GM12878 (cell line): ENCODE results near the gene KIF5C. TPM values are rescaled to one million over a fixed set of nuclear protein-coding genes. Genes with fewer than 3 reads are reported as not detected.

Experiments
- ATAC-seq: fragments of 200-7000 bp; cut with Tn5 transposase; 3 replicates; pipeline ENCODE4 v1.9.1; 2020; ENCODE audit warnings: mild to moderate bottlenecking, moderate library complexity
- BruUV-seq: library from RNA; stranded (reverse); fragments of 400-500 nt; replicated peaks from 2 replicates; lab custom pipeline; 2021; lab: Mats Ljungman, UMichigan
- CTCF ChIA-PET: fragments of 300-600 bp; sonication (Branson Sonifier 250); formaldehyde crosslinking; extraction: SDS; loops from one replicate; lab custom pipeline; 2021; ENCODE audit warnings: inconsistent platforms; lab: Yijun Ruan, JAX
- POLR2A ChIA-PET: fragments of 350-600 bp; formaldehyde crosslinking; extraction: SDS; loops from one replicate; lab custom pipeline; 2021; ENCODE audit warnings: inconsistent platforms; lab: Charles Lee
- RAD21 ChIA-PET: fragments of 300-600 bp; sonication (Branson Sonifier 250); formaldehyde crosslinking; loops from one replicate; lab custom pipeline; 2023; ENCODE audit warnings: antibody characterized with exemption; ENCODE audit not compliant: unreplicated experiment; lab: Charles Lee
- SMC1A ChIA-PET: fragments of 300-600 bp; sonication (Branson Sonifier 250); formaldehyde crosslinking; loops from one replicate; lab custom pipeline; 2023; ENCODE audit not compliant: unreplicated experiment, uncharacterized antibody; lab: Charles Lee
- DNase-seq: peaks from one replicate; pipeline ENCODE4 v3.0.0-alpha.2; 2011; ENCODE audit warnings: low read depth, low spot score
- FAIRE-seq: peaks from 3 replicates; lab custom pipeline; 2011; peaks lifted over from hg19 to GRCh38; lab: Jason Lieb, UNC
- H2AFZ ChIP-seq: 2 replicates; pipeline ENCODE4 v1.6.0; 2011; ENCODE audit warnings: low read depth, low read length, control low read depth; ENCODE audit not compliant: control insufficient read depth
- H3K27ac ChIP-seq: 2 replicates; pipeline ENCODE4 v1.5.1; 2011; ENCODE audit warnings: control low read depth; ENCODE audit not compliant: control insufficient read depth, insufficient read depth
- H3K27me3 ChIP-seq, 2 experiments: replicated peaks in 1 of 2; 2 replicates each; pipeline versions ENCODE4 v1.6.0 to v1.6.1; 2011; ENCODE audit warnings: low read length in 1 of 2; ENCODE audit not compliant: control insufficient read depth in 2 of 2, insufficient read depth in 2 of 2
- H3K36me3 ChIP-seq, 2 experiments: 2 replicates each; pipeline ENCODE4 v1.5.1; 2011; ENCODE audit warnings: low read length in 1 of 2; ENCODE audit not compliant: control insufficient read depth in 2 of 2, insufficient read depth in 2 of 2
- H3K4me1 ChIP-seq: 2 replicates; pipeline ENCODE4 v1.6.1; 2011; ENCODE audit warnings: mild to moderate bottlenecking, low read length, moderate library complexity, mixed read lengths; ENCODE audit not compliant: control insufficient read depth, insufficient read depth
- H3K4me2 ChIP-seq: 2 replicates; pipeline ENCODE4 v1.6.0; 2011; ENCODE audit warnings: control low read depth; ENCODE audit not compliant: control insufficient read depth, insufficient read depth
- H3K4me3 ChIP-seq: fragments of 200-600 bp; sonication (generic); 2 replicates; pipeline ENCODE4 v1.5.1; 2016
- H3K79me2 ChIP-seq: 2 replicates; pipeline ENCODE4 v1.6.0; 2011; ENCODE audit warnings: low read length; ENCODE audit not compliant: control insufficient read depth, insufficient read depth
- H3K9ac ChIP-seq: 2 replicates; pipeline ENCODE4 v1.8.0; 2011; ENCODE audit warnings: low read length, control low read depth, mixed read lengths; ENCODE audit not compliant: control insufficient read depth, insufficient read depth
- H3K9me3 ChIP-seq: replicated peaks from 3 replicates; pipeline ENCODE4 v1.5.1; 2011; ENCODE audit warnings: mild to moderate bottlenecking, low read length; ENCODE audit not compliant: control insufficient read depth, insufficient read depth
- H4K20me1 ChIP-seq: 2 replicates; pipeline ENCODE4 v1.6.0; 2011; ENCODE audit not compliant: control insufficient read depth, insufficient read depth
- CHD4 ChIP-seq: fragments of 200-600 bp; sonication (generic); IDR thresholded peaks from 2 replicates; pipeline ENCODE4 v1.6.1; 2016; ENCODE audit warnings: mild to moderate bottlenecking
- DPF2 ChIP-seq: fragments of 450-650 bp; IDR thresholded peaks from 2 replicates; pipeline ENCODE4 v1.6.1; 2017; ENCODE audit warnings: mild to moderate bottlenecking
- EGR1 ChIP-seq, 2 experiments: IDR thresholded peaks; 1 replicate in 1 of 2; 2 replicates in 1 of 2; pipeline ENCODE4 v1.6.1; 2011 to 2012; ENCODE audit warnings: low read depth in 2 of 2, low read length in 2 of 2, borderline replicate concordance in 1 of 2, mild to moderate bottlenecking in 1 of 2, moderate library complexity in 1 of 2
- KLF5 ChIP-seq: fragments of 450-650 bp; IDR thresholded peaks from 2 replicates; pipeline ENCODE4 v1.6.1; 2014; ENCODE audit warnings: mild to moderate bottlenecking; ENCODE audit not compliant: partially characterized antibody
- MAX ChIP-seq: IDR thresholded peaks from 2 replicates; pipeline ENCODE4 v1.6.1; 2012; ENCODE audit warnings: low read depth, low read length, improper control_type of control experiment
- POLR2A ChIP-seq: IDR thresholded peaks from 2 replicates; pipeline ENCODE4 v1.6.1; 2011; ENCODE audit warnings: low read depth, mild to moderate bottlenecking, low read length
- REST ChIP-seq: IDR thresholded peaks from 2 replicates; pipeline ENCODE4 v1.6.1; 2012; ENCODE audit warnings: mild to moderate bottlenecking, low read depth, low read length
- SRF ChIP-seq, 2 experiments: IDR thresholded peaks; 2 replicates each; pipeline ENCODE4 v1.6.1; 2011; ENCODE audit warnings: low read depth in 2 of 2, low read length in 2 of 2, mild to moderate bottlenecking in 1 of 2, moderate library complexity in 1 of 2
- ZBED1 ChIP-seq: IDR thresholded peaks from 2 replicates; pipeline ENCODE4 v1.6.1; 2016; ENCODE audit warnings: borderline replicate concordance
- WGBS: methylation state at CpG from one replicate; pipeline ENCODE4 v1.1.6; 2016; ENCODE audit warnings: low lambda C conversion rate; ENCODE audit not compliant: insufficient replicate concordance, insufficient coverage; ENCODE audit errors: missing lambda C conversion rate; 5-methylcytosine and 5-hydroxymethylcytosine counted together
- in situ Hi-C: fragments of 300-500 bp; cut with MboI; formaldehyde crosslinking; loops from 9 replicates; pipeline ENCODE4 v1.14.3; 2018; ENCODE audit warnings: mixed read lengths
- intact Hi-C: fragments of 100-400 bp; cut with micrococcal nuclease; formaldehyde crosslinking; loops from one replicate; pipeline ENCODE4 v1.14.2; 2022; ENCODE audit not compliant: unreplicated experiment
- polyA plus RNA-seq, 11 experiments: library from polyadenylated mRNA; depleted of rRNA in 4 of 11; unstranded in 6 of 11; stranded (reverse) in 5 of 11; fragments of >200 nt; fragmentation: Nextera tagmentation in 4 of 11; fragmentation: Illumina TruSeq in 1 of 11; extraction: Ambion mirVana in 4 of 11; extraction: Trizol in 1 of 11; gene quantifications; 1 replicate in 1 of 11; 2 replicates in 10 of 11; pipeline versions ENCODE4 v1.2.1 to v1.2.3, GENCODE V29; 2011 to 2016; ENCODE audit warnings: inconsistent platforms in 2 of 11, missing spikeins in 2 of 11, low read depth in 1 of 11
- total RNA-seq, 4 experiments: library from RNA; depleted of rRNA in 3 of 4; stranded (reverse); fragments of >200 nt in 3 of 4; fragmentation: Illumina TruSeq in 1 of 4; extraction: Trizol in 1 of 4; gene quantifications; 2 replicates each; pipeline versions ENCODE4 v1.2.1 to v1.2.3, GENCODE V29; 2013 to 2021

Gene KIF5C
- total and polyA plus RNA-seq, 10 of the 15 experiments (the other 5 are each of a cell fraction or from before 2014, with no cell fraction given), result 0.08 to 0.49 (median 0.24) TPM

GRCh38 chr2:149058936-149059335 is 183.9 kb downstream of the KIF5C start:
- H3K4me2 ChIP-seq, result no peak overlapping the region
- ATAC-seq (no peak), DNase-seq (no peak), FAIRE-seq (no peak)
- POLR2A ChIA-PET, result no interaction called here
- H2AFZ ChIP-seq, result no peak overlapping the region
- RAD21 ChIA-PET, result no interaction called here
- H3K79me2 ChIP-seq, result no peaks in the 10 kb centered on the region
- H3K4me1 ChIP-seq, result peaks cover 6% of the 10 kb centered on the region; the same call in 1 of the 2 replicates
- in situ Hi-C loops, result no loop called here
- H3K27me3 ChIP-seq, result no peaks in the 10 kb centered on the region
- H3K9me3 ChIP-seq, result no peaks in the 10 kb centered on the region; the same call in 2 of the 3 replicates
- no peaks in the 10 kb centered on the region for H4K20me1 ChIP-seq
- TF ChIP-seq DPF2 (no peak), CHD4 (no peak), EGR1 (IDR thresholded peaks at IDR 0.05; ENCODE audit: borderline replicate concordance in 1 of 2, low read depth in 2 of 2, low read length in 2 of 2) (no peak), MAX (no peak), KLF5 (no peak), ZBED1 (no peak)
- no peaks in the 10 kb centered on the region for H3K36me3 ChIP-seq
- WGBS, result 72% methylated on average over 5 of the region's 5 CpGs
- CTCF ChIA-PET, result interaction anchor here (0.9 kb wide), 1 partner anchor 210 kb away, joined by 3 read pairs; no protein-coding TSS in a partner anchor
- BruUV-seq, result no TSS peak
- H3K9ac ChIP-seq, result no peak overlapping the region
- no peak overlapping the region for H3K27ac ChIP-seq
- H3K4me3 ChIP-seq, result no peak overlapping the region
- intact Hi-C loops, result no loop called here
- SMC1A ChIA-PET, result interaction anchor here (1.4 kb wide), 1 partner anchor 42 kb away, joined by 3 read pairs; no protein-coding TSS in a partner anchor

GRCh38 chr2:149059822-149060221 is 184.8 kb downstream of the KIF5C start:
- H3K36me3 ChIP-seq, result no peaks in the 10 kb centered on the region
- H3K27ac ChIP-seq, result no peak overlapping the region
- no peak overlapping the region for H3K9ac ChIP-seq
- FAIRE-seq, result no peak
- no peak overlapping the region for H3K4me2 ChIP-seq
- DNase-seq, result no peak
- ChIA-PET POLR2A (no interaction called here), SMC1A (interaction anchor here (2.0 kb wide), 1 partner anchor 42 kb away, joined by 6 read pairs; no protein-coding TSS in a partner anchor), CTCF (interaction anchor here (1.5 kb wide), 1 partner anchor 42 kb away, joined by 6 read pairs; no protein-coding TSS in a partner anchor), RAD21 (no interaction called here)
- ATAC-seq, result no peak
- no peaks in the 10 kb centered on the region for H3K79me2 ChIP-seq
- TF ChIP-seq SRF (IDR thresholded peaks at IDR 0.05; ENCODE audit: low read depth in 2 of 2, low read length in 2 of 2), result no peak
- TF ChIP-seq REST, result no peak
- TF ChIP-seq POLR2A, result no peak
- H2AFZ ChIP-seq, result no peak overlapping the region
- intact Hi-C loops (no loop called here), in situ Hi-C loops (no loop called here)
- no peaks in the 10 kb centered on the region for H3K27me3 ChIP-seq
- H3K9me3 ChIP-seq, result no peaks in the 10 kb centered on the region; the same call in 2 of the 3 replicates
- H3K4me3 ChIP-seq, result no peak overlapping the region
- H4K20me1 ChIP-seq, result no peaks in the 10 kb centered on the region
- BruUV-seq, result no TSS peak
- peaks cover 6% of the 10 kb centered on the region; the same call in 1 of the 2 replicates for H3K4me1 ChIP-seq
- WGBS, result 0% methylated on average over 1 of the region's 1 CpG
